Activated CD4-positive, CD25-positive, alpha-beta regulatory T cell treated with anti-CD3 and anti-CD28 coated beads, Interleukin-2, amount 50 U/mL, for 24 hours (primary cell): Measurements from ENCODE around the gene IRF1.
"Not testable (repeated sequence)": the region's sequence is repeated elsewhere in the genome, so short reads cannot be mapped to it uniquely, and the experiment has no call there.

Experiments
- ATAC-seq, 2 donors: fragments of 150-1000 bp; cut with Tn5 transposase; one replicate each; pipeline ENCODE4 v1.10.0; 2021; ENCODE audit warnings: mild to moderate bottlenecking in 1 of 2, moderate library complexity in 1 of 2

The IRF1 gene, protein sequence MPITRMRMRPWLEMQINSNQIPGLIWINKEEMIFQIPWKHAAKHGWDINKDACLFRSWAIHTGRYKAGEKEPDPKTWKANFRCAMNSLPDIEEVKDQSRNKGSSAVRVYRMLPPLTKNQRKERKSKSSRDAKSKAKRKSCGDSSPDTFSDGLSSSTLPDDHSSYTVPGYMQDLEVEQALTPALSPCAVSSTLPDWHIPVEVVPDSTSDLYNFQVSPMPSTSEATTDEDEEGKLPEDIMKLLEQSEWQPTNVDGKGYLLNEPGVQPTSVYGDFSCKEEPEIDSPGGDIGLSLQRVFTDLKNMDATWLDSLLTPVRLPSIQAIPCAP

GRCh38 chr5:132490484-132491367, at the start of gene IRF1:
Gene IRF1, minus strand, starts transcription at chr5:132490773. Its CDS starts 1,295 bp downstream, at chr5:132489478.
- ATAC-seq: peak; percentile 63 to 64

- no peak for ATAC-seq
Observed at GRCh38 chr5:132540149-132540548, 49.6 kb upstream of the IRF1 start.

DNA sequence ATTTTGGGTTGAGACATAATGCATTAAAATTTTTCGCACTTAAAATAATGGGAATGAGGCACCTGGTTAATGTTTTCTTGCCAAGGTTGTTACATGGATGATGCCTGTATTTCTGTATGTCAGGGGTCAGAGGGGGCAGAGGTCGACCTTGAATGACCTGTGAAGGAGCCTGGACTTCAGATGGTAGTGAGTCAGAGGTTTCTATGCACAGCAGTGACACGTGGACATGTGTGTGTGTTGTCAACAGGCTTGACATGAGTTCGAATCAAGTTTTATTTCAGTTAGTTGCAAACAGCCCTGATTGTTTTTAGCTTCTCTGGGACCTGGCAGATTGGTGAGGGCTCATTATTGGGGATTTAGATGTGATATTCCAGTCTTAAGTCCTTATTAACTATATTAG, 49.1 kb upstream of the IRF1 start:
- no peak for ATAC-seq

- ATAC-seq: peak in 1 of 2 donors; percentile 19
Observed at GRCh38 chr5:132530946-132531345, 40.4 kb upstream of the IRF1 start.

- ATAC-seq: peak; percentile 32 to 44
Observed at GRCh38 chr5:132528866-132529634, 38.5 kb upstream of the IRF1 start.

DNA sequence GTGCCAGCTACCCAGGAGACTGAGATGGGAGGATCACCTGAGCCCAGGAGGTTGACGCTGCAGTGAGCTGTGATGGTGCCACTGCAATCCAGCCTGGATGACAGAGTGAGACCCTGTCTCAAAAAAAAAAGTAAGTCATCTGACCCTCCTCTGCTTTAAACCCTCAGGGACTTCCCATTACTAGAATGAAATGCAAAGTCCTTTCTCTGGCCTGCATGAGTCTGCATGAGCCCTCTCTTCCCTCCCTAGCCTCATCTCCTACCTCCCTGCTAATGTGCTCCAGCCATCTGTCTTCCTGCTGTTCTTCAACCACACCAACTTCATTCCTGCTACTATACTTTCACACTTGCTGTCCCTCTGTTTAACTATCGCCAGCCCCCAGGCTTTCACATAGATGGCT, 37.4 kb upstream of the IRF1 start:
- ATAC-seq: no peak

DNA sequence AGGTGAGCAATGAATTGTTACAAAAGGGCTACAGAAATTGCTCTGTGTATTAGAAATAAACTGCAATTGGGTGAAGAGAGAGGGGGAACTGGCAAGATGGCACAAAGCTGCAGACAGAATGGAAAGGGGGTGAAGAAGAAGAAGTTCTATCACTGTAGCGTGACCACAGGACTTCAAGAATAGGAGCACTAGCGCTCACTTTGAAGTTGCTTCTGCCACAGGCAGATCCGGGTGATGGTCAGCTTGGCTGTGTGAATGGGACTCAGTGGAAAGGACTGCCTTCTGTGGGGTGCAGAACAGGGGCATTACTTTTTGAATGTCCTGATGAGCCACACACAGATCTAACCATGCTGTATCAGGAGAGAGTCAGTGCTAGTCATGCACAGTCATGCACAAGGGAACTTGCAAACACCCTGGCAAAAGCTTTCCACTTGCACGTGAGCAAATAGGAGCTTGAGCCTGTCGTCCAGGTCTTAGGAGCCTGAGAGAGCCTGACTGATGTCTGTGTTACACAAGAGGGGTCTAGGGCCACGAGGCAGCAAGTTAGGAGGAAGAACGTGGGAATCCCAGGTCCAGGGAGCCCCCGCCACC, 36.5 kb upstream of the IRF1 start:
- no peak for ATAC-seq

DNA sequence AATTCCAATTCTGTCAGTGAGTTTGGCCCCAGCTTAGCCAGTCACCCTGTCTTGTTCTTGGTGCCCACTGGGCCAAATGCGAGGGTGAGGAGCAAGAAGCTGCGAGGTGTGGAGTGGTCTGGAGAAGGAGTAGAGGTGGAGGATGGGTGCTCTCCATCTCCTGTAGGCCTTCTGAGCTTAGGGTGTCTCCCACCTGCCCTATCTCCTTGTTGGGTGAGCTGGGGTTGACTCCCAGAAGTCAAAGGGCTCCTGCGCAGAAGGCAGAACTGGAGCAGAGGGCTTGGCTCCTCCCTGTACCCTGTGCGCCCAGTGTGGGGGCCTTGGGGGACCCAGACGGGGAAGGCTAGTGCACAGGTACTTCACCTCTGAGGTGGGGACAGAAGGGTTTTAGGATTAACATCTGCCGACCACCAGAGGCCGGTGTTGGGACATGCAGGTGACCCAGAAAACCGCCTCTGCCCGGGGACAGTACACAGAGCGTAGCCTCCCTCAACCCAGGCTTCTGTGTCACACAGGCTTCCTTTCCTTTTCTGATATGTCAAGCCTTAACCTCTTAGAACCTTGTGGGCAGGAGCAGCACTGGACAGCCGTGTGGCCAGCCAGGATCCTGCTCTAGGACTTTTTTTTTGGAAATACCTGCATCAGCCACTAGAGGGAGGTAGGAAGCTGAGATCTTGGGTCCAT, 35.9 kb upstream of the IRF1 start:
- peak; percentile 41 to 61 for ATAC-seq

DNA sequence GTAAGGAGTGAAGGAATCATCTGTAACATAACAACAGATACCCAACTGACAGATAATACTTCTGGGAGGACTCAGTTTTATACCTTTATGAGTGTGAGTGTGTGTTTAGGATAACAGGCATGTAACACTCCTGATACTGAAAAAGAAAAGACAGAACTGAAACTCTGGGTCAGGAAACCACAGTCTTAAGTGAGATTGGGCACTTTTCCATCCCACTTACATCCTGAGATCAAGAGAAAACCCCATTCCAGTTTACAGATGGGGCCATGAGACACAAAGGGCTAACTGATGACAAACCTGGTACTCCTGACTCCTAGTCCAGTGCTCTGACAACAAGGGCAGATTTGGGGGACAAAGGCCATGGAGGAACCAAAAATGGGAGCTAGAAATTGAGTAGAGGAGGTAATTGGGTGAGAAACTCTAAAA, 34.7 kb upstream of the IRF1 start:
- peak; percentile 41 to 54 for ATAC-seq

GRCh38 chr5:132524877-132525276, 34.3 kb upstream of the IRF1 start:
- ATAC-seq: not testable (repeated sequence)

GRCh38 chr5:132522067-132522466, 31.5 kb upstream of the IRF1 start:
- ATAC-seq: not testable (repeated sequence)

DNA sequence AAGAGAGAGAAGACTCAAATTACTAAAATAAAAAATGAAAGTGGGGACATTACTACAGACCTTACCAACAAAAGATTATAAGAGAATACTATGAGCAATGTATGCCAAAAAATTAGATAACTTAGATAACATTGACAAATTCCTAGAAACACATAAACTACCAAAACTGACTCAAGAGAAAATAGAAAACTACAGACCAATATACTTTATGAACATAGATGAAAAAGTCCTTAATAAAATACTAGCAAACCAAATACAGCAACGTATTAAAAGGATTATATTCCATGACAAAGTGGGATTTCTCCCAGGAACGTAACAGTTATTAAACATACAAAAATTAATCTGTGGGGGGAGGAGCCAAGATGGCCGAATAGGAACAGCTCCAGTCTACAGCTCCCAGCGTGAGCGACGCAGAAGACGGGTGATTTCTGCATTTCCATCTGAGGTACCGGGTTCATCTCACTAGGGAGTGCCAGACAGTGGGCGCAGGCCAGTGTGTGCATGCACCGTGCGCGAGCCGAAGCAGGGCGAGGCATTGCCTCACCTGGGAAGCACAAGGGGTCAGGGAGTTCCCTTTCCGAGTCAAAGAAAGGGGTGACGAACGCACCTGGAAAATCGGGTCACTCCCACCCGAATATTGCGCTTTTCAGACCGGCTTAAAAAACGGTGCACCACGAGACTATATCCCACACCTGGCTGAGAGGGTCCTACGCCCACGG, 23.2 kb upstream of the IRF1 start:
- ATAC-seq: not testable (repeated sequence)

GRCh38 chr5:132510076-132510475, 19.5 kb upstream of the IRF1 start:
- no peak for ATAC-seq

DNA sequence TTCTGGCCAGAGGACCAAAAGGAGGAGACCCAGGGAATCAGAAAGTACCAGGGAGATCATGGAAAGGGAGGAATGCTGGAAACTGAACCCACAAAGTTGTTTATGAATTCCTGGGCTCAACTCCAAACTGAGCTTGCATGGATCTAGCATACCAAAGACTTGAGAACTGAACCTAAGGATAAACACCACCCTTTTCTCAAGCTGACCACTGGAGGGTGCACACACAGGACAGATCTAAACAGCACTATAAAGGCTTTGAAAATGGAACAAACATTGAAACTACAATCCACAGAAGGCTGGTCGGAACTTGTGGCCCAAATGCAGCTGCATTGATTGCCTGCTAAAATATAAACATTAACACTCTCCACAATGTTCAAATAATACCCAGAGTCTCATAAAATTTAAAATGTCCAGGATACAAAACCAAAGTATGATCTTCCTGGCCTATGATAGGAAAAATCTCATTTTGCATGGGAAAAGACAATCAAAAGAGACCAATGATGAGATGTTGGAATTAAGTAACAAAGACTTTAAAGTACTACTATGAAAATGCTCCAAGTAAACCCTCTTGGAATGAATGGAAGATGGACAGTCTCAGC, 15.6 kb upstream of the IRF1 start:
- peak in 1 of 2 donors; percentile 37 for ATAC-seq

DNA sequence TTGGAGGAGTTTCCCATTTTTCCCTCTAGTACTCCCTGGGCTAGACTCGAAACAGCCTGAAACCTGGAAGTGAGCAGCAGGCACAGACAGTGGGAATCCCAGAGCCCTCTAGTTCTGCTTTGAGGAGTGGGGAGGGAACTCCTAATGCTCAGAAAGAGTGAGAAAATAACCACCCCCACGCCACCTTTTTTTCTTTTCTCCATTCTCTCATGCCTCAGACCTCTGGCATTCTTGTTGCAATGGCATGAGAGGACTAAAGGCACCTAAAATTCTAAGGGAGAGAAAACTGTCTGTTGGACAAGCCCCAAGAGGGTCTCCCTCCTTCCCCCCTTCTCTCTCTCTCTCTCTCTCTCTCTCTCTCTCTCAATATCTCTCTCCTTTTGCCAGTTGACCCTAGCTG, 15.1 kb upstream of the IRF1 start:
- ATAC-seq: no peak

GRCh38 chr5:132504746-132505145, 14.2 kb upstream of the IRF1 start:
- no peak for ATAC-seq

DNA sequence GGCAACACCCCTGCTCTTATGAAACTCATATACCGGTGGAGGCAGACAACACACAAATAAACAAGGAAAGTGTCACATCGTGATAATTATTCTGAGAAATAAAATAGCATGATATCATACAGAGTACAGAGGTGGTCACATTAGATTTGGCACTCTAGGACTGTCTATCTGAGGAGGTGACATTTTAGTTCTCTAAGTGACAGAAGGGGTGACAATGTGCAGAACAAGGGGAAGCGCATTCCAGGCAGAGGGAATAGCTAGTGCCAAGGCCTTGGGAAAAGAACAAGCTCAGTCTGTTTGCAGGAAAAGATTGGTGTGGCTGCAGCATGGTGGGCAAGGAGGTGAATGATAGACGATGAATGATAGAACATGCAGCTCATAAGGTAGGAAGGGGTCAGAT, 12.7 kb upstream of the IRF1 start:
- no peak for ATAC-seq

DNA sequence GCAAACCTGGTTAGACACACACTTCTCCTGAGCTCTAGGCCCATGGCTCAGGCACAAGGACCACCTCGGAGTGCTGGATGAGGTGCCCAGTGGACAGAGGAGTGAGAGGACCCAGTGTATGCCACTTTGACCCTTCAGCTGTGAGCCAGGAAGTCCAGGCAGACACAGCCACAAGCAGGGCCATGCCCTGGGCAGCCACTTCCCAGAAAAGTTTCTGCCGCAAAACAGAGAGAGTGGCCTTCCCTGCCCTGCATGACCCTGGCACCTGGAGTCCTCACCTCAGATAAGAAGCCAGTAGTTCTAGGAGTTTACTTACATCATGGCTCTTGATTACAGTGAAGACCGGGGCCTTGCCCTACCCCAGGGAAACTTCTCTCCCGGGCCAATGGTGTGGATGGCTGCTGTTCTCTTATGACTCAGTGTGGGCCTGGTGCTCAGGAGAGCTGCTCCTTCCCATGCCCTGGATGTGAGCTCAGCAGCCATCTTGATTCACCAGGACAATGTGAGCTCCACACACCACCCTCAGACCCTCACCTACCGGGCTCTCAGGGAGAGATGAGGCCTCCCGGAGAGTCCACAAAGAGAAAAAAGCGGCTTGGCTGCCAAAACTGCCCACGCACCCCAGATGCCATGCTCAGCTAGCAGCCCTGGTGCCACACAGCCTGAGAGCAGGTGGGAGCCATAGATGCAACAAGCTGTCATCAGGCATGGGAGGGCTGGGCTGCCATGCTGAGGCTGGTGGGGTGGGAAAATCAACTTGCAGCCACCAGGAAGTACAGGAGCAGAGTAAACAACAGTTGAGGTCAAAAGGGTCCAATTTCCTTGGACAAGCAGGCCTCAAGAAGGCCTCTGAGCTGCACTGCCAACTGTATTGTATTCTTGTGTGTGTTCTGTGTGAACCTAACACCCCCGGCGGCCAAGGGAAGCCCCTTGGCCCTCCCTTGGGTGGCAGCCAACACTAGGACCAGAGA, 11.7 kb upstream of the IRF1 start:
- ATAC-seq: no peak

DNA sequence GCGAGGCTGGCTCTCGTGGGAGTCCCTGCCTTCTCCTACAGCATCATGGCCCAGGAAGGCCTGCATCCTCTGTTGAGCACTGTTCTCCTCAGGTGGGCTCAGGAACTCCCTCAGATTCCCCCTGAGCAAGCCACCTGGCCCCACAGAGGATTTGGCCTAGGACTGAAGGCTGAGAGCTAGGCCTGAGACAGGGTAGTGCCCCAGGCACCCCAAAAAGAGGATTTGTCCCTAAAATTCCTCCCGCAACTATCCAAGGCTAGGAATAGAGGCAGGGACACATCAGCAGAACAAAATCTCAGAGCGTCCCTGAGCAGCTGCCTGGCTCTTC, 11.0 kb upstream of the IRF1 start:
- no peak for ATAC-seq
